AG04449 (cell line): ENCODE data around the gene LRRC46.

Source experiments
- CTCF ChIA-PET: fragments of 350-600 bp; formaldehyde crosslinking; extraction: SDS; loops from one replicate; lab custom pipeline; 2021; ENCODE audit warnings: antibody characterized with exemption; lab: Yijun Ruan, JAX
- POLR2A ChIA-PET: fragments of 400-600, 350-600 bp; formaldehyde crosslinking; extraction: SDS; loops from one replicate; lab custom pipeline; 2020; ENCODE audit warnings: antibody characterized with exemption, inconsistent platforms; lab: Yijun Ruan, JAX
- DNase-seq: peaks from one replicate; pipeline ENCODE4 v3.0.0-alpha.2; 2010; ENCODE audit warnings: low read depth, low spot score
- H3K4me3 ChIP-seq: 2 replicates; pipeline ENCODE4 v1.5.1; 2011; ENCODE audit warnings: low read depth, mild to moderate bottlenecking, control low read depth, low read length
- TF ChIP-seq, protein P1 (sequence below): IDR thresholded peaks from one replicate; pipeline ENCODE4 v1.5.1; 2011; ENCODE audit warnings: mild to moderate bottlenecking, moderate library complexity, low read length, control low read depth, inconsistent platforms; ENCODE audit not compliant: insufficient read depth; ENCODE audit errors: missing control alignments

LRRC46 gene

DNA sequence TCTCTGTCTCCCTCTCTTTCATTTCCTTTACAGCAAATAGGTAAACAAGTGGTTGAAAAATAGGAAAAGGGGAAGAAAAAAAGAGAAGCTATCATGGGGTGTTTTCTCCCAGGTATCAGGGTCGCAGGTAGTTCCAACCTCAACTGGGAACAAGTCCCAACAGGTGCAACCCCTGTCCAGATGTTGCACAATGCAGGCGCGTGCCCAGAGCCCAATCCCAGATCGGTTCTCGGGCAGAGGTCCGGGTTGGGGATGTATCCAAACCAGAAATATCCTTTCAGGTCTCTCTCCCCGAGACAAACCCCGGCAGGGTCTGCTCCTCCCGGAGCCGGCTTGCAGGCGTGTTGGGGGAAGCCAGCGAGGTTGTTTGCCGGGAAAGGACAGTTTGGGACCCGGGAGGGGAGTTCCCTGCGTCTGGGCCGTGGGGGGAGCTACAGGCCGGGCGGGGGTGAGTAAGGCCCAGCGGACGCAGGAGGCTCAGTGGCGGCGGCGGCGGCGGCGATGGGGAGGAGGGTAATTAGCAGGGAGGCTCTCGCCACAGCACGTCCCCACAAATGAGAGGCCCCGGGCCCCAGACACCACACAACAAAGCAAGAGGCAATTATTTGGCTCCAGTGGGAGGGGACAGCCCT is 40.7 kb downstream of the LRRC46 start:
- TF ChIP-seq, protein P1, sequence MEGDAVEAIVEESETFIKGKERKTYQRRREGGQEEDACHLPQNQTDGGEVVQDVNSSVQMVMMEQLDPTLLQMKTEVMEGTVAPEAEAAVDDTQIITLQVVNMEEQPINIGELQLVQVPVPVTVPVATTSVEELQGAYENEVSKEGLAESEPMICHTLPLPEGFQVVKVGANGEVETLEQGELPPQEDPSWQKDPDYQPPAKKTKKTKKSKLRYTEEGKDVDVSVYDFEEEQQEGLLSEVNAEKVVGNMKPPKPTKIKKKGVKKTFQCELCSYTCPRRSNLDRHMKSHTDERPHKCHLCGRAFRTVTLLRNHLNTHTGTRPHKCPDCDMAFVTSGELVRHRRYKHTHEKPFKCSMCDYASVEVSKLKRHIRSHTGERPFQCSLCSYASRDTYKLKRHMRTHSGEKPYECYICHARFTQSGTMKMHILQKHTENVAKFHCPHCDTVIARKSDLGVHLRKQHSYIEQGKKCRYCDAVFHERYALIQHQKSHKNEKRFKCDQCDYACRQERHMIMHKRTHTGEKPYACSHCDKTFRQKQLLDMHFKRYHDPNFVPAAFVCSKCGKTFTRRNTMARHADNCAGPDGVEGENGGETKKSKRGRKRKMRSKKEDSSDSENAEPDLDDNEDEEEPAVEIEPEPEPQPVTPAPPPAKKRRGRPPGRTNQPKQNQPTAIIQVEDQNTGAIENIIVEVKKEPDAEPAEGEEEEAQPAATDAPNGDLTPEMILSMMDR: no peak
- H3K4me3 ChIP-seq: no peak overlapping the region
- CTCF ChIA-PET: interaction anchor here (0.7 to 10.4 kb wide), 7 partner anchors 13 to 31 kb away, joined by 3 to 82 read pairs (median 4); partner anchors contain the start of genes SCRN2 and SP2
- POLR2A ChIA-PET: interaction anchor here (0.6 to 1.0 kb wide), 3 partner anchors 19 to 99 kb away, joined by 3 read pairs; partner anchors contain the start of genes CDK5RAP3 and SP2
- no peak for DNase-seq

DNA sequence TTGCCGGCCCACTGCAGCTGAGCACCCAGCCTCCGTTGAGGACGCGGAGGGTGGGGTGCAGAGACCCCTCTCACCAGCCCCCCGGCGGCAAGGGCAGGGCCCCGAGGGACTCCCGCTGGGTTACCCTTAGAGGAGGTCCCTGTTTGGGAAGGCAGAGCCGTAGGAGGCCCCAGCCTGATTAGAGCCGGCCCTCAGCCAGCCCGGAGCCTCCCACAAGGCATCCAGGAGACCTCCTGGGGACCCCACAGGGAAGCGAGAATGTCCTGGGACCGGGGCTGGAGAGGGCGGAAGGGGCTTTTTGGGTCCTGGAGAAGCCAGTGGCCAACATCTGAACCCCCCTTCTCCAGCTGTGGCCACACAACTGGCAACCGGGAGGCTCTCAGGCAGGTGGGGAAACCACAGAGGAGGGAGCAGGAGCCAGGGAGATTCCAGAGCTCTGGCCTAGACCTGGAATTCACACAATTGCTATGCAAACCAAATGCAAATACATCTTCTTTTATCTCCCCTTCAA is 41.2 kb downstream of the LRRC46 start:
- TF ChIP-seq, protein P1: no peak
- ChIA-PET POLR2A (no interaction called here), CTCF (interaction anchor here (0.7 to 10.4 kb wide), 5 partner anchors 12 to 32 kb away, joined by 3 to 82 read pairs (median 4); partner anchors contain the start of gene SCRN2)
- no peak for DNase-seq
- H3K4me3 ChIP-seq: no peak overlapping the region

DNA sequence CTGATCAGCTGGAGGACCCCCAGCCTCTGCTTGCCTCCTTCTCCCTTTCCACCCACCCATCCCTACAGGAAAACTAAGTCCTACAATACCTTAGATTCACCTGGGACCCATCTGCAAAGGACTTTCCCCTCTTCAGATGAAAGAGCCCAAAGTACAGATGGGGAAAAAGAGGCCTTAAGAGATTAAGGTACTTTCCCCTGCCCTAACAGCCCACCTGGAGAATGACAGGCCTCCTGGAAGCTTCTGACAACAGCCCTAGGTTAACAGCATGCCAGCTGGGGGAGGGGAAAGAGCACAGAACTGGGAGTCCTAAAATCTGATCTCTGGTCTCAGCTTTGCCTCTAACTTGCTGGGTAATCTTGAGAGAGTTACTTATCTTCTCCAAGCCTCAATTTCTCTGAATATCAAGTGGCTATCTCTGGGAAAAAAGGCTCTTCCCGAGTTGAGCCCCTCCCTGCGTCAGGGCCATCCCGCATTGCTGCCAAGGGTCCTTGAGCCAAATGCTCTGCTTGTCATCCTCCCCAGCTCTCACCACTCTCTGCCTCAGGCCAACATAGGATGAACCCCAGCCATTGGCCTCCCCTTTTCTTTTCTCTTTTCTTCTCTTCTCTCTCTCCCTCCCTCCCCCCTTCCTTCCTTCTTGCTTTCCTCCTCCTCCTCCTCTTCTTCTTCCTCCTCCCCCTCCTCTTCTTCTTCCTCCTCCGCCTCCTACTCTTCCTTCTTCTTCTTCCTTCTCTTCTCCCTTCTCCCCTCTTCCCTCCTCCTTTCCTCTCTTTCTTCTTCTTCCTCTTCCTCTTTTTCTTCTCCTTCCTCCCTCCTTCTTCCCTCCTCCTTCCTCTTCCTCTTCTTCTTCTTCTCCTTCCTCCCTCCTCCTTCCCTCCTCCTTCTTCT is 42.0 kb downstream of the LRRC46 start:
- no peak for DNase-seq
- CTCF ChIA-PET: interaction anchor here (1.2 to 10.4 kb wide), 5 partner anchors 12 to 33 kb away, joined by 3 to 82 read pairs (median 4); partner anchors contain the start of genes SCRN2 and SP6

DNA sequence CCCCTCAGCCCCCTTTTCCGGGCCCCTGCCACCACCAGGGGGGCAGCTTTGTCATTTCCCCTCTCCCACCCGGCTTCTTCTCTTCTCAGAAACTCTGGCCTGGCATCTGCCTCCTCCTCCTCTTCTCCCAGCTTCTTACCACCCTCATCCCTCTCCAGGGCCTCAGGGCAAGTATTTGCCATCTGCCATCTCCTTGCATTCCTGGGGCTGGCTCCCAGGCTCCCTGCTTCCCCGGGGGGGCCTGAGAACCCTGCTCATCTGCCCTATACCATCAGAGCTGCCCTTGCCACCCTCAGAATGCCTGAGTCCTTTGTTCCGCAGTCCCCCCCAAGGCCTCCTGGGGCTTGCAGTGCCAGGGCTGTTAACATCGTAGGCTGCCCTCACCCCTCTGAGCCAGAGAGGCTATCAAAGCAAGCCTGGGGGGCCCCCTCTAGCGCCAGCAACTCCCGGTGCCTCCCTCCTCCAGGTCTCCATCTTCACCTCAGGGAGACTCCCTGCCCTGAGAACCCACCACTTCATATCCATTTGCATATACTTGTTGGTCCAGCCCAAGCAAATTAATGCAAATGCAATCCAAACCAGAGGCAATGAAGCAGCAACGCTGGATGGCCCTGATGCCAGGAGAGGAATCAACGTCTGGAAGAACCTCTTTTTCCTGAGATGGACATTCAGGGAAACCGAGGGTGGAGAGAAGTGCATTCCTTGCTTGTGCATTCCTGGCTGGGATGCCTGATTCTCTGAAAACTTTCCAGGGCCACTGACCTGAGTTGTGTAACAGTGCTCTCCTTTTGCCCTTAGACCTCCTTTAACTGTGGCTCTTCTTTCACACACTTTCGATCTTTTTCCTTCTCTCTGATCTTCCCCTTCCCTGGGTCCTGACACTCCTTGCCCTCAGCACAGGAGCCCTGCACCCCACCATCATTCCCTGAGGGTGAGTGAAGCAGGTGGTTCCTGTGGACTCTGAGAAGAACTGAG is 43.8 kb downstream of the LRRC46 start:
- no peak for DNase-seq
- CTCF ChIA-PET: interaction anchor here (1.0 to 10.4 kb wide), 7 partner anchors 9 to 34 kb away, joined by 3 to 82 read pairs (median 6); partner anchors contain the start of gene SCRN2
- TF ChIP-seq, protein P1: no peak
- POLR2A ChIA-PET: no interaction called here
- no peak overlapping the region for H3K4me3 ChIP-seq

More for the DNA sequence above, 42.0 kb downstream of the LRRC46 start:
- TF ChIP-seq, protein P1: no peak
- POLR2A ChIA-PET: no interaction called here
- H3K4me3 ChIP-seq: no peak overlapping the region

DNA sequence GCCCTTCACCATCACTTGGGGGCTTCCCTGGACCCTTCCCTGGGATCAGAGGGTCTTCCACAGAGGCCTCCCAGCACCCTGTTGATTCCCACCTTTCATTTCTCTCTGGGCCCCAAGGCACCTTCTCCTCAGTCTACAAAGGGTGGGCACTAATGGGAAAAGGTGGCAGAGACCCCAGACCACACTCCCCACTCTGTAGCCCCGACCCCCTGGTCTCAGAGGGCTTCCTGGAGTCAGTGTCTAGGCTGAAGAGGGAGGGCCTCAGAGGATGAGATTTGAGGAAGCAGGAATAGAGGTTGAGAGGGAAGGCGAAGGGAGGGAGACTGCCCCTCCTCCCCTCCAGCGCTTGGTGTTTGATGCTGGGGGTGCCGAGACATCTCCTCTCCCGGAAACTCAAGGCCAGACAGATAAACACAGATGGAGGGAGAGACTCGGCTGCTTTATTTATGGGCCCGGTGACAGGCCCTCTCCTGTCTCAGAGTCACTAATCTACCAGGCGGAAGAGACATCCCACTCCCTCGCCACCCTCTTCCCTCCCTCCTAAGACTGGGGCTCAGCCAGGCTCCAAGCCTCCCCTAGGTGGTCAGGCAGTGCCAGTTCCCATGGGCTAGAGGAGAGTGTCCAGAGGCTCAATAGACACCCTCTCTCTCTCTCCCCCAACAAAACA is 46.0 kb downstream of the LRRC46 start:
- POLR2A ChIA-PET: no interaction called here

More for the DNA sequence above, 46.0 kb downstream of the LRRC46 start:
- H3K4me3 ChIP-seq: no peak overlapping the region
- TF ChIP-seq, protein P1: no peak
- CTCF ChIA-PET: interaction anchor here (3.1 to 18.8 kb wide), 3 partner anchors 14 to 36 kb away, joined by 11 to 1547 read pairs (median 85); partner anchors contain the start of genes SCRN2 and SP6
- DNase-seq: no peak
